ENCODE results near the gene AMZ1. TPM values are rescaled to one million over a fixed set of nuclear protein-coding genes. Genes with fewer than 3 reads are reported as not detected.

Gene AMZ1
- total RNA-seq, 4 donors from 2014 or later: 0.19 to 0.27 TPM; not detected in 2

DNA sequence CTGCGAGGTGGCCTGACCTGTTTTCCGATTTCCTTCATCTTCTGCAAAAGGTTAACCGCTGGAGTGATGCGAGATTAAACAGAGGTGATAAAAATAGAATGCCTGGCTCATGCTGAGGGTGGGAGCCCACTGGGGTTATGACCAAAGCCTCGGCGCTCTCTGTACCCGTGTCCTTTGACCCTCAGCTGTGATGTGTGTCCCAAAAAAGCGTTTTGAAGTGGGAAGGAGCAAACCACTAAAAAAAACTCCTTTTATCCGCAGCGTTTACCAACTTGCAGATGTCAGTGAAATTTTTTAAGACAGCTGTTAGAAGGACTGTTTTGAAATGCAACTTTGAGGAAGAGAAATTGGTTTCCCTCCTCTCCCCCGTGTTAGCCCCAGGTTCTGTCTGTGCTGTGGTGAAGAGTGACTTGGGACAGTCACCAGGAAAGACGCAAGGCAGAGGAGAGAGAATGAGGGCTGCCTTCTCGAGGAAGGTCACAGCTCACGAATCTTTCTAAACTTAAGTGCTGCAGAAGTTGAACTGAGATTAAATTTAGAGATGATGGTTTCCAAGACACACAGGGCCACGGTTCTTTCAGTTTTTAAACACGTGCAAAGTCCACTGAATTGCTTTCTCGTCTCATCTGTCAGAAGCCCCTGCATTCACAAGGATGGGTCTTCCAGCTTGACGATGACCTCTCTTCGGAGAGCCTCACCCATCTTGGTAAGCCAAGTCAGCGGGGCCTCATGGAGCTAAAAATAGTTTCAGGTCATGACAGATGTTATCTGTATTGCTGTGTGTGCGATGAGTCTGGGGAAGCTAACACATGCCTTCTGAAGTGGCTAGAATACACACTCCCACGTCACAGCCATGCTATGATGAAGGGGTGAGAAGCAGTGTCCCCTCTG is 27.6 kb downstream of the AMZ1 start:
- 76 to 79% methylated on average over 22 of the region's 22 CpGs for WGBS, 2 donors
- intact Hi-C loops (cut with DNase I; ENCODE audit: low total_unique reads): no loop called here

DNA sequence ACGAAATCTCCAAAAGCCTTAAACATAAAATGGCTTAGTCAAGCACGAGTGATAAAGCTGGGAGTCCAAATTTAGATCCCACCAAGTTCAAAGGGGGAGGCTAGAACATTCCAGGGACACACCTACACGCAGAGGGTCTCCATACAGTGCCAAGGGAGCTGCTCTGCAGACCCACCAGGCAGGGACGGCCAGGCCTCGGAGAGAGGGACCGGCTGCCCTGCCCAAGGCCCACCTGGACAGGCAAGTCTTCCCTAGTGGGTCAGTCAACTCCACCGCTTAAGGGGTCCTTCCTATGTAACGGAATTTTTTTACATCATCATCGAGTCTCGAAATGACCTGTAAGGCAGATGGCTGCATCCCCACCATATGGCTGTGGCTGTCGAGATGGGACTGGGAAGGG is 28.5 kb downstream of the AMZ1 start:
- DNase-seq (ENCODE audit: low spot score in 2 of 2): no peak
- intact Hi-C loops (cut with DNase I; ENCODE audit: low total_unique reads): no loop called here
- TF ChIP-seq POLR2A (IDR thresholded peaks at IDR 0.05): no peak
- TF ChIP-seq, protein P1, sequence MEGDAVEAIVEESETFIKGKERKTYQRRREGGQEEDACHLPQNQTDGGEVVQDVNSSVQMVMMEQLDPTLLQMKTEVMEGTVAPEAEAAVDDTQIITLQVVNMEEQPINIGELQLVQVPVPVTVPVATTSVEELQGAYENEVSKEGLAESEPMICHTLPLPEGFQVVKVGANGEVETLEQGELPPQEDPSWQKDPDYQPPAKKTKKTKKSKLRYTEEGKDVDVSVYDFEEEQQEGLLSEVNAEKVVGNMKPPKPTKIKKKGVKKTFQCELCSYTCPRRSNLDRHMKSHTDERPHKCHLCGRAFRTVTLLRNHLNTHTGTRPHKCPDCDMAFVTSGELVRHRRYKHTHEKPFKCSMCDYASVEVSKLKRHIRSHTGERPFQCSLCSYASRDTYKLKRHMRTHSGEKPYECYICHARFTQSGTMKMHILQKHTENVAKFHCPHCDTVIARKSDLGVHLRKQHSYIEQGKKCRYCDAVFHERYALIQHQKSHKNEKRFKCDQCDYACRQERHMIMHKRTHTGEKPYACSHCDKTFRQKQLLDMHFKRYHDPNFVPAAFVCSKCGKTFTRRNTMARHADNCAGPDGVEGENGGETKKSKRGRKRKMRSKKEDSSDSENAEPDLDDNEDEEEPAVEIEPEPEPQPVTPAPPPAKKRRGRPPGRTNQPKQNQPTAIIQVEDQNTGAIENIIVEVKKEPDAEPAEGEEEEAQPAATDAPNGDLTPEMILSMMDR (IDR thresholded peaks at IDR 0.05): no peak
- 91 to 95% methylated on average over 11 of the region's 11 CpGs for WGBS, 2 donors
- H3K4me3 ChIP-seq (ENCODE audit: low read depth, poor library complexity, severe bottlenecking): no peak overlapping the region

More for the DNA sequence above, 27.6 kb downstream of the AMZ1 start:
- no peak for DNase-seq (ENCODE audit: low spot score in 2 of 2)
- H3K4me3 ChIP-seq (ENCODE audit: low read depth, poor library complexity, severe bottlenecking): no peak overlapping the region
- no peak for TF ChIP-seq POLR2A (IDR thresholded peaks at IDR 0.05)
- TF ChIP-seq, protein P1 (IDR thresholded peaks at IDR 0.05): no peak

DNA sequence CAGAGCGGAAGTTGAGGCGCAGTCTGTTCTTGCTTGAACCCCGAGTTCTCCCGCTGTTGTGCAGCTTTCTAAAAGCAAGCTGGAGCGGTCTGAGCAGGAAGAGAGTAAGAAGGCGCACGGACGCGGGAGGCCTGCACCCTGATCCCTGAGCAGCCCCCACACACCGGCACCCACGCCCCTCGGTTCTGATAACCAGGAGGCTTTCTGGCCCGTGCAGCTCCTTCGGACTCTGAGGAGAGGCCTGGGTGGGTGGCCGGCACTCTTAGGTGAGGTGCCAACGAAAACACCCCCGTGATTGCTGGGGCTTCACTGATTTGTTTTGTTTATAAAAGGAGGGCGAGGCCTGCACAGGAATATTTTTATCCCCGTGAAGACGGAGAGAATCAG is 28.9 kb downstream of the AMZ1 start:
- no peak for DNase-seq (ENCODE audit: low spot score in 2 of 2)
- intact Hi-C loops (cut with DNase I; ENCODE audit: low total_unique reads): no loop called here
- no peak overlapping the region for H3K4me3 ChIP-seq (ENCODE audit: low read depth, poor library complexity, severe bottlenecking)
- 74 to 80% methylated on average over 20 of the region's 20 CpGs for WGBS, 2 donors
- no peak for TF ChIP-seq POLR2A (IDR thresholded peaks at IDR 0.05)
- TF ChIP-seq, protein P1 (IDR thresholded peaks at IDR 0.05): no peak

DNA sequence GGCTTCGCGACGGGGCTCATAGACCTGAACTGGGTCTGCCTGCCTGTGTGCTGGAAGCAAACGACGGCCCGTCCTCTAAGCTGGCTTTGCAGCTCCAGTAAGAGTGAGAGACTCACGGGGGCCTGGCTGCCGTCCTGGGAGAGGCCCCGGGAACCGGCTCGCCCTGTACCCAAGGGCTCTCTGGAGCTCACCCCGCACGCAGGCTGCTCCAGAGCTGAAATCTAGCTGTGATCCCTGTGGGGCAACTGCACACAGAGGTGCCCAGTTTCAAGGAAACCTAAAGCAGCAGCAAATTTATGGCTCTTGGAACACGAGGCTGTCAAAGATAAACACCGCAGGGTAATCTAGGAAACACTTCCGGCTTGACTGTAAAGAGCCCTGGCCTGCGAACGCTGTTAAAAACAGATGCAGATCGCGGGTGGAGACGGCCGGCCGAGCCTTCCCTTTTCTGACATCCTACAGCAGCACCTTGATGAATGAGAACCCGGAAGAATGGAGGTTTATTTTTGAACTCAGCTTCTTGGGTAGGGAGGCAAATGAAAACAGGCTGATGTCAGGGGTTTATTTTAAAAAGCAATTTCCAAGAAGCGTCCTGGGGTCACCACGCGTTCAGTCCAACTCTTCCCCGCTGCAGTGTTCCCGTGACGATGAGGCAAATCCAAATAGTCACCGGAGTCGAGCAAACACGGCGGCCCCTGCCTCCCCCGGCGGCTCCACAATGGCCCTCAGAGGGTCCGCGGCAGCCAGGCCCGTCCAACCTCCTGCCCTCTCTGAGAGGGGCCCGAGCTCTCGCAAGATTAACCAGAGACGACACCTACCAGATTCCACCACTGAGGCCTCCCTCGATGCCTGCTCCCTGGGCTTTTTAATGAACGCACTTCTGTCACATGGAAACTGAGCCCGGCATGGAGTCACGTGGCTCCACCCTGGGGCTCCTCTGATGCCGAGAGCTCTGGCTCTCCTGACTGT is 29.6 kb downstream of the AMZ1 start:
- intact Hi-C loops (cut with DNase I; ENCODE audit: low total_unique reads): no loop called here
- TF ChIP-seq, protein P1 (IDR thresholded peaks at IDR 0.05): no peak
- no peak for TF ChIP-seq POLR2A (IDR thresholded peaks at IDR 0.05)
- DNase-seq (ENCODE audit: low spot score in 2 of 2): no peak
- H3K4me3 ChIP-seq (ENCODE audit: low read depth, poor library complexity, severe bottlenecking): no peak overlapping the region
- 63 to 65% methylated on average over 47 of the region's 47 CpGs for WGBS, 2 donors

DNA sequence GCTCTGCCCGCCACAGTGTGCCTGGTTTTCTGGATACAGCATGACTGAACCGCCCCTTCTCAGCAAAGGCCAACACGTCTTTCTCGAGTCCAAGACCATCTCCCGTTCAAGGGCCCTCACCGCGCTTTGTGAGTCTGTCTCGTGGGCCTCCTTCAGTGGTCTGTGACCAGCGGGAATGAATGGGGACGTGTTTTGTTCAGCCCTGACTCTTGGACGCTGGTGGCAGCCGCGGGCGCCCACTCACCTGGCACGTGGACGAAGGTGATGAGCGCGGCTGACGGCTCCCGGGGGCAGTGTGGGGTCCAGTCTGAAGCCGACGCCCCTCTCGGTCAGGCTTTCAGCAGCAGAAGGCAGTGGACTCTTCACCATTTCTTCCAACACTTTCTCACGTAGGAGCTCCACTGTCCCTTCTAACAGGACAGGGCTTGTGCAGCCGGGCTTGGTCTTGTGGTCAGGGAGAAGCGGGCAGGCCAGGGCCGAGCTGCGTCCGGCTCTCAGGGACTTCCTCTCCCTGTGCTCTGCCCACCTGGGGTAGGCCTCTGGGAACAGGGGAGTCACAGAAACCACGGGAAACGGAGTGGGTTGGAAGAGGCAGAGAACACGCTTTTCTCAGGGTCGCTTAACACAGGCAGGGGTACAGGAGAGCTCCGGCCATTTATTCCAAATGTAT is 30.4 kb downstream of the AMZ1 start:
- no peak for DNase-seq (ENCODE audit: low spot score in 2 of 2)
- TF ChIP-seq, protein P1 (IDR thresholded peaks at IDR 0.05): no peak
- no peak for TF ChIP-seq POLR2A (IDR thresholded peaks at IDR 0.05)
- 92 to 94% methylated on average over 34 of the region's 34 CpGs for WGBS, 2 donors
- intact Hi-C loops (cut with DNase I; ENCODE audit: low total_unique reads): no loop called here
- H3K4me3 ChIP-seq (ENCODE audit: low read depth, poor library complexity, severe bottlenecking): no peak overlapping the region

Data from lower leg skin (tissue), 4 donors.